ENCODE measurements around the gene P2RY14.

DNA sequence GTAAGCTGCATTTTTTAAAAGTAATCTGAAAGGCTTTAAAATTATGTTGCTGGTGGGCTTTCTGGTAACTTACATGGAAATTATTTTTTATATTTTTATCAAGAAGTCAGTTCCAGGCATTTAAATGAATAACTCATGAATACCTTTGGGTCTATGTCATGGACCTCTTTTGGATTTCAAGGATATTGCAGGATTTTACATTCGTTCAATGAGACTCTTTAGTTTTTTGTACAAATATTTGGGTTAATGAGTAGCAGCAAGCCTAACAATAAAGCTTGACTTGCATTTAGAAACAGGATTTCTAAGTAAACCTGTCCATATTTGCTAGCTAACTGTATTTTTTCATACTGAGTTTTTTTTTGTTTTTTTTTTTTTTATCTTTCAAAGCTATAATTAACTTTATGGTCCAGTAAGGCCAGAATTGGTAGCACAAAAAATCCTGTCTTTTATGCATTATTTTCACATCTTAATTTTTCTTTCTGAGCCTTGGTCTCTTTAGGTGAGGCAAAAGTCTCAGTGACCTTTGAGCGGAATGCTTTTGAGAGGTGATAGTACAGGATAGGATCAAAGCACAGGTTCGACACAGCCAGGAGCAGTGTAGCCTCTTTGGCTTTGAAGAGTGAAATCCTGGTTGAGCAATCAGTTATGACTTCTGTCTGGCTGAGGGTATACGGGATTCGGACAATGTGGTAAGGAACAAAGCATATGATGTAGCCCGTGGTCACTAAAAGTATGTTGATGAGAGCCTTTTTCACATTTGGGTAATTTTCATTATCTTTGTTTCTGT lies 80.2 kb downstream of the P2RY14 start:
- TF ChIP-seq, protein P1, sequence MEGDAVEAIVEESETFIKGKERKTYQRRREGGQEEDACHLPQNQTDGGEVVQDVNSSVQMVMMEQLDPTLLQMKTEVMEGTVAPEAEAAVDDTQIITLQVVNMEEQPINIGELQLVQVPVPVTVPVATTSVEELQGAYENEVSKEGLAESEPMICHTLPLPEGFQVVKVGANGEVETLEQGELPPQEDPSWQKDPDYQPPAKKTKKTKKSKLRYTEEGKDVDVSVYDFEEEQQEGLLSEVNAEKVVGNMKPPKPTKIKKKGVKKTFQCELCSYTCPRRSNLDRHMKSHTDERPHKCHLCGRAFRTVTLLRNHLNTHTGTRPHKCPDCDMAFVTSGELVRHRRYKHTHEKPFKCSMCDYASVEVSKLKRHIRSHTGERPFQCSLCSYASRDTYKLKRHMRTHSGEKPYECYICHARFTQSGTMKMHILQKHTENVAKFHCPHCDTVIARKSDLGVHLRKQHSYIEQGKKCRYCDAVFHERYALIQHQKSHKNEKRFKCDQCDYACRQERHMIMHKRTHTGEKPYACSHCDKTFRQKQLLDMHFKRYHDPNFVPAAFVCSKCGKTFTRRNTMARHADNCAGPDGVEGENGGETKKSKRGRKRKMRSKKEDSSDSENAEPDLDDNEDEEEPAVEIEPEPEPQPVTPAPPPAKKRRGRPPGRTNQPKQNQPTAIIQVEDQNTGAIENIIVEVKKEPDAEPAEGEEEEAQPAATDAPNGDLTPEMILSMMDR (IDR thresholded peaks at IDR 0.05), result no peak
- no peak for TF ChIP-seq POLR2A (IDR thresholded peaks at IDR 0.05; ENCODE audit: low read depth)

Data from esophagus muscularis mucosa (tissue), 3 donors.